ENCODE data around the gene ARFRP1.

ARFRP1 gene

DNA sequence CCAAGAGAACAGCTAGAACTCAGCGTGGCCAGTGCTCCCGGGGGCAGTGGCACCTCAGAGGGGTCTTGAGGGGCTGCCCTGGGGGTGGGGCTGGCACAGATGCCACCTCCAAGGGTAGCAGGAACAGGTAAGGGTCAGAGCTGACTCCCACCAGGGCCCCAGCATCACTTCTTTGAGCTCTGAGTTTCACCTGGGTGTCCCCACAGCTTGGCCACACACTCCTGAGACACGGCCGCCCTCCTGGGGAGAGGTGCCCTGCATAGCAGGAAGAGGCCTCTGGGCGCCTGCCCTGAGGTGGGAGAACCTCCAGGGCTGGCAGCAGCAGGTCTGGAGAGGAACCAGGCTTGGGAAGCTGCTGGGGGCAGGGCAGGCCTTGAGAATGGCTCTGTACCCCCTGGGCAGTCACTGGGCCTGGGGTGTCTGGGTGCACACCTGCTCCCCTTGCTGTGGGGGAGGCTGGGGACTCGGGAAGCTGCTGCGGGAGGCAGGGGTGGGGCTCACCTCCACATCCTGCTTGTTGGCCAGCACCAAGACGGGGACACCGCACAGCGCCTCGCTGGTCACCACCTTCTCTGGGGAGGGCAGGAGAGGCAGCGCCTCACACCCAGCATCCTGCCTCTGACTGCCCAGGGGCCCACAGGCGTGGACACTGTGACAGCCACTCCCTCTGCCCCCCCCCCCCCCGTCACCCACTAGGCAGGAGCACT, 6.3 kb downstream of the ARFRP1 start:
- no peak for DNase-seq

DNA sequence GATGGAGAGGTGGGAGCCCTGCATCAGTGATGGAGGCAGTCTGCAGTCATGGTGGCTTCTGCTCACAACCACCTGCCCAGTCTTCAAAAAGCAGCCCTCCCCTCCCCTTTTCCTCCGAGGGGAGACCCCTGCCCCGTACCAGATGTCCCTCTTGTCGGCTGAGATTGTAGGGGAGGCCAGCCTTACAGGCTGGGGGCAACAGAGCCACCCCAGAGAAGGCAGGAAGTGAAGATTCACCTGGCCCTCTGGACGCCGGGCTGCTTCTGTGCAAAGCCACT, 6.8 kb downstream of the ARFRP1 start:
- DNase-seq, result no peak

DNA sequence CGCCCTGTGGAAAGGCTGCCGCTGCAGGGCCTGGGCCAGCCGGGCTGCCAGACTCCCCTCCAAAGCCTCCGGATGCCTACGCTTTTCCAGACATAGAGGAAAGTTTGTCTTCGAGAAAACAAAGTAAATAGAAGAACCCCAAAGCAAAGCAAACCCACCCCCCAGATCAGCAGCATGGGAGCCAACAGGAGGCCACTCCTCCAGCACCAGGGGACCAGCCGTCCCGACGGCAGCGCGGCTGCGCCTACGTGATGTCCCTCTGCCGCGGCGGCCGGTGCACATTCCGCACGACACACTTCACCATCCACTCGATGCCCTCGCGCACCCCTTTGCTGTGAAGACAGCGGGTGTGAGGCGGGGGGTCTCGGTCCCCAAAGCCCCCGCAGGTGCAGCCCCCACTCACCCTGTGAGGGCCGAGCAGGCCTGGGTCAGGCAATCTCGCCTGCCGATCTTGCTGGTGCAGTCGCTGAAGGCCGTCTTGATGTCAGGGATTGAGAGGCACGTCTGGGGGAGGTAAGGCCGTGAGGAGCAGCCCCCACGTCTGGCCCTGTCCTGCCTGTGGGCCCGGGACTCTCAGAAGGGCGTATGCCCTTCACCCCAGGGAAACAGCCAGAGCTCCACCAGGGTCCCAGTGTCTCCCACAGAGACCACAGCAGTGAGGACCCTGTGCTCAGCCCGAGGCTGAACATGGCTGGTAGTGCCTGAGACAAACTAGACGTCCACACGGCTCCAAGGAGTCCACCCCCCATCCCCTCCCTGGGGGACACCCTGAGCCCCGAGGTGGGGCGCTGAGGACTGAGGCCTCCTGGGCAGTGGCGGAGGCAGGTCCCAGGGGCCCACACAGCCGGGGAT, 7.4 kb downstream of the ARFRP1 start:
- no peak for DNase-seq

DNA sequence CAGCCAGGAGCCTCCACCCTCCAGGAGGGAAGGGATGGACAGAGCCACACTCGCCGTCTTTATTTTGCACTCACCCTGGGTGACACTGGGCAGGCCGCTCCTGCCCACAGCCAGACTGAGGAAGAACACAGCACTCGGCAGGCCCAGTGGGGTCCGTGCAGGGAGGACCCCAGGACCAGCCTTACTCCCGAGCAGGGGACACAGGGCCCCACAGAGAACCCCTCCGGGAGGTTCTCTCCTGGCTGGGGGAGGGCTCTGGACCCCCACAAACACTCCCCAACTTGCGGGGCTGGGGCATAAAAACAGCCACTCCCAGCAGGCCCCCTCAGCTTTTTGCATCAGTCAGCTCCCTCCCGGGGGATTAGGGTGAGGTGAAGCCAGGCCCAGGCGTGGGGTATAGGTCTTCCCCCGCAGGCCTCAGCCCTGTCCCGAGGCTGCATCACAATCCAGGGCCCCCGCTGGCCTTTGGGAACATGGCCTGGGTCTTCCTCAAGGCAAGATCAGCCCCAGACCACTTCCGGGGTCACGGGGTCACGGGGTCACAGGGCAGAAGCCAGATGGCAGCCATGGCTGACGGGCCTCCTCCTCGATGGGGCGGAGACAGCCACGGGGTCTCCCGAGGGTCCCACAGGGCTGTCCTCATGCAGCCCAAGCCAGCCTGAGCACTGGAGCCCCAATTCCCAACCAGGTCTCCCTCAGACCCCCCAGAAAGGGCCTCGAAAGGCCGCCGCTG, 8.1 kb downstream of the ARFRP1 start:
- no peak for DNase-seq

DNA sequence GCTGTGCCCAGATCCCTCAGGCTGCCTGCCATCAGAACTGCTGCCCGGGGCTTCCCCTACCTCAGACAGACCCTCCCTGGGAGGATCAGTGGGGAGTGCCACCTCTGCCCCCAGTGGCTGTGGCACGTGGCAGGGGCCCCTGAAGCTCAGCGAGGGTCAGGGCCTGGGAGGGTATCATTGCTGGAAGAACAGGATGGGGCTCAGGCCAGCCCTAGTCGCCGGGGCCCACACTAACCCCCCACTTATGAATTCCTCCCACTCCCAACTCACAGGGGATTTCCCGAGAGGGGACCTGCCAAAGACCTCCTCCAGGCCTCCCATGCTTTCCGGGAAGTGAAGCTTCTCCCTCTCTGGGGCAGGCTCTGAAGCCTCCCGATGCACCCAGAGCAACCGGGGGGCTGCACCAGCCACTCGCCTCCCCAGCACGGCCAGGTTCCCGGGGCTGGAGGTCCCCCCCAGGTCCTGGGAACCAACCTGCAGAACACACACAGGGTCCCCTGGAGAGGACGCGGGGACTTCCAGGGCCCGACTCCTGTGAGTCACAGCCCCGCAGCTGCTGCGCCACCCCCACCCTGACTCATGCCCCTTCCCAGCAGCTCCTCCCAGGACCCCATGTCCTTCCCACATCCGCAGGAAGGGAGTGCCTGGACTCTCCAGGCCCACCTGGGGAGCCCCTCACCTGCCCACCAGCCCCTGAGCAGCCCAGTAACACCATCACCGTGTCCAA, 8.9 kb downstream of the ARFRP1 start:
- peak; percentile 87 for DNase-seq

DNA sequence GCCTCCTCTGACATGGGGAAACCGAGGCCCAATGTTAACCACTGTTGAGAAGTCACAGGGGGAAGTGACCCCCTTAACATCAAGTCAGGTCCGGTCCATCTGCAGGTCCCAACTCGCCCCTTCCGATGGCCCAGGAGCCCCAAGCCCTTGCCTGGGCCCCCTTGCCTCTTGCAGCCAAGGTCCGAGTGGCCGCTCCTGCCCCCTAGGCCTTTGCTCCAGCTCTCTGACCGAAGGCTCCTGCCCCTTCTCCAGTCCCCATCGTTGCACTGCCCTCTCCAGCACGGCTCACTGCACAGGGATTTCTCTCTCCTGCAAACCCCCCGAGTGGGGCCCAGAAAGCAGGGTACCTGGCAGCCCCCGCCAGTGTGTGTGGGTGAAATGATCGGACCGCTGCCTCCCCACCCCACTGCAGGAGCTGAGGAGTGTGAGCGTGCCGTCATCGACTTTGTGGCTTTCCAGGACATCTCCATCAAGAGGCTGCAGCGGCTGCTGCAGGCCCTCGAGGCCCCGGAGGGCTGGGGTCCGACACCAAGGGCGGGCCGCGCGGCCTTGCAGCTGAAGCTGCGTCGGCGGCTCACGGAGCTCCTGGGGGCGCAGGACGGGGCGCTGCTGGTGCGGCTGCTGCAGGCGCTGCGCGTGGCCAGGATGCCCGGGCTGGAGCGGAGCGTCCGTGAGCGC, 9.8 kb downstream of the ARFRP1 start:
- DNase-seq, result no peak

DNA sequence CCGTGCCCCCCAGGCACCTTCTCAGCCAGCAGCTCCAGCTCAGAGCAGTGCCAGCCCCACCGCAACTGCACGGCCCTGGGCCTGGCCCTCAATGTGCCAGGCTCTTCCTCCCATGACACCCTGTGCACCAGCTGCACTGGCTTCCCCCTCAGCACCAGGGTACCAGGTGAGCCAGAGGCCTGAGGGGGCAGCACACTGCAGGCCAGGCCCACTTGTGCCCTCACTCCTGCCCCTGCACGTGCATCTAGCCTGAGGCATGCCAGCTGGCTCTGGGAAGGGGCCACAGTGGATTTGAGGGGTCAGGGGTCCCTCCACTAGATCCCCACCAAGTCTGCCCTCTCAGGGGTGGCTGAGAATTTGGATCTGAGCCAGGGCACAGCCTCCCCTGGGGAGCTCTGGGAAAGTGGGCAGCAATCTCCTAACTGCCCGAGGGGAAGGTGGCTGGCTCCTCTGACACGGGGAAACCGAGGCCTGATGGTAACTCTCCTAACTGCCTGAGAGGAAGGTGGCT, 10.4 kb downstream of the ARFRP1 start:
- no peak for DNase-seq

DNA sequence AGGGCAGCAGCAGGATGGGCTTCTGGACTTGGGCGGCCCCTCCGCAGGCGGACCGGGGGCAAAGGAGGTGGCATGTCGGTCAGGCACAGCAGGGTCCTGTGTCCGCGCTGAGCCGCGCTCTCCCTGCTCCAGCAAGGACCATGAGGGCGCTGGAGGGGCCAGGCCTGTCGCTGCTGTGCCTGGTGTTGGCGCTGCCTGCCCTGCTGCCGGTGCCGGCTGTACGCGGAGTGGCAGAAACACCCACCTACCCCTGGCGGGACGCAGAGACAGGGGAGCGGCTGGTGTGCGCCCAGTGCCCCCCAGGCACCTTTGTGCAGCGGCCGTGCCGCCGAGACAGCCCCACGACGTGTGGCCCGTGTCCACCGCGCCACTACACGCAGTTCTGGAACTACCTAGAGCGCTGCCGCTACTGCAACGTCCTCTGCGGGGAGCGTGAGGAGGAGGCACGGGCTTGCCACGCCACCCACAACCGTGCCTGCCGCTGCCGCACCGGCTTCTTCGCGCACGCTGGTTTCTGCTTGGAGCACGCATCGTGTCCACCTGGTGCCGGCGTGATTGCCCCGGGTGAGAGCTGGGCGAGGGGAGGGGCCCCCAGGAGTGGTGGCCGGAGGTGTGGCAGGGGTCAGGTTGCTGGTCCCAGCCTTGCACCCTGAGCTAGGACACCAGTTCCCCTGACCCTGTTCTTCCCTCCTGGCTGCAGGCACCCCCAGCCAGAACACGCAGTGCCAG, 11.0 kb downstream of the ARFRP1 start, which contains the start of gene TNFRSF6B:
Gene TNFRSF6B (plus strand): TSS at position 25 of the 729 bp plus-strand sequence. CDS start 116 bp downstream, at position 141.
- no peak for DNase-seq

DNA sequence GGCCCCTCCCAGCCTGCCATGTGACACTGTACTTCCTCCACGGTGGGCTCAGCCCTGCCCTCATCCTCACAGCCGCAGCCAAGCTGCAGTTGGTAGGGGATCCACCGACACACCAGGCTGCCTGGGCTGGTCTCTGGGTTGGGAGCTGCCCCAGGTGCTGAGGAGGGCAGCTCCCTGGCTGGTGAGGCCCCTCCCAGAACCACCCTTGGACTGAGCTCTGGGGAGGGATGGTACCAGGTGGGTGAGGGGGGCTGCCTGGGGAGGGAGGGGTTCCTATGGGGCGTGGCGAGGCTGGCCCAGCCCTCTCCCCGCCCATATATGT, 11.5 kb downstream of the ARFRP1 start:
- peak; percentile 16 for DNase-seq

DNA sequence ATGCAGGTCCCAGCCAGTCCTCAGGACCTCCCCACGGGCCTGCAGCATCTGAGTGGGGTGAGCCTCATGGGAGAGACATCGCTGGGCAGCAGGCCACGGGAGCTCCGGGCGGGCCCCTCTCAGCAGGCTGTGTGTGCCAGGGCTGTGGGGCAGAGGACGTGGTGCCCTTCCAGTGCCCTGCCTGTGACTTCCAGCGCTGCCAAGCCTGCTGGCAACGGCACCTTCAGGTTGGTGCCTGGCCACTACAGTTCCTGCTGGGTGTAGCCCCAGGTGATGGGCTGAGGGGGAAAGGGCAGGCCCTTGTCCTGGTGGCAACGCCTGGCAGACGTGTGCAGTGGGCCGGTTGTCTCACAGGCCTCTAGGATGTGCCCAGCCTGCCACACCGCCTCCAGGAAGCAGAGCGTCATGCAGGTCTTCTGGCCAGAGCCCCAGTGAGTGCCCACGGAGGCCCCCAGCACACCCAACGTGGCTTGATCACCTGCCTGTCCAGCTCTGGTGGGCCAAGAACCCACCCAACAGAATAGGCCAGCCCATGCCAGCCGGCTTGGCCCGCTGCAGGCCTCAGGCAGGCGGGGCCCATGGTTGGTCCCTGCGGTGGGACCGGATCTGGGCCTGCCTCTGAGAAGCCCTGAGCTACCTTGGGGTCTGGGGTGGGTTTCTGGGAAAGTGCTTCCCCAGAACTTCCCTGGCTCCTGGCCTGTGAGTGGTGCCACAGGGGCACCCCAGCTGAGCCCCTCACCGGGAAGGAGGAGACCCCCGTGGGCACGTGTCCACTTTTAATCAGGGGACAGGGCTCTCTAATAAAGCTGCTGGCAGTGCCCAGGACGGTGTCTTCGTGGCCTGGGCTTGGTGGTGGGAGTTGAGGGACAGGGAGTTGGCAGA, 12.1 kb downstream of the ARFRP1 start:
- no peak for DNase-seq

DNA sequence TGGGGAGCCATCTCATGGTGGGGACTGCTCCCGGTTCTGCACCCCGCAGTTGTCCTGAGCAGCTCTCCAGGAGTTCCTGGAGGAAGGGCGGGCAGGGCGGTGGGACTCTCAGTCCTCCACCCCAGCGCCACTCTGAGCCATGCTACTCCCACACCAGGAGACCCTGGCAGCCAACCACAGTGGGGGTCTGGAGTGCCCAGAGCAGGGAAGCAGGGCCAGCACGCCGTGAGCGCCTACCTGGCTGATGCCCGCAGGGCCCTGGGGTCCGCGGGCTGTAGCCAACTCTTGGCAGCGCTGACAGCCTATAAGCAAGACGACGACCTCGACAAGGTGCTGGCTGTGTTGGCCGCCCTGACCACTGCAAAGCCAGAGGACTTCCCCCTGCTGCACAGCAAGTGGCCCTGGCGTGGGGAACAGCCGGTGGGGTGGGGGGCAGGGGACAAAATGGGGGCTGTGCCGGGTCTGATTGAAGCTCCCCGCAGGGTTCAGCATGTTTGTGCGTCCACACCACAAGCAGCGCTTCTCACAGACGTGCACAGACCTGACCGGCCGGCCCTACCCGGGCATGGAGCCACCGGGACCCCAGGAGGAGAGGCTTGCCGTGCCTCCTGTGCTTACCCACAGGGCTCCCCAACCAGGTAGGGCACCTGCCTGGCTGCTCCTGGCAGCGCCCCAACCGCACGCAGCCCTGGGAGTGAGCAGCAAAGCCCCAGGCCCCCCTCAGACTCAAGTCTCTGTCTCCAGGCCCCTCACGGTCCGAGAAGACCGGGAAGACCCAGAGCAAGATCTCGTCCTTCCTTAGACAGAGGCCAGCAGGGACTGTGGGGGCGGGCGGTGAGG, 13.0 kb downstream of the ARFRP1 start:
- DNase-seq, result no peak

DNA sequence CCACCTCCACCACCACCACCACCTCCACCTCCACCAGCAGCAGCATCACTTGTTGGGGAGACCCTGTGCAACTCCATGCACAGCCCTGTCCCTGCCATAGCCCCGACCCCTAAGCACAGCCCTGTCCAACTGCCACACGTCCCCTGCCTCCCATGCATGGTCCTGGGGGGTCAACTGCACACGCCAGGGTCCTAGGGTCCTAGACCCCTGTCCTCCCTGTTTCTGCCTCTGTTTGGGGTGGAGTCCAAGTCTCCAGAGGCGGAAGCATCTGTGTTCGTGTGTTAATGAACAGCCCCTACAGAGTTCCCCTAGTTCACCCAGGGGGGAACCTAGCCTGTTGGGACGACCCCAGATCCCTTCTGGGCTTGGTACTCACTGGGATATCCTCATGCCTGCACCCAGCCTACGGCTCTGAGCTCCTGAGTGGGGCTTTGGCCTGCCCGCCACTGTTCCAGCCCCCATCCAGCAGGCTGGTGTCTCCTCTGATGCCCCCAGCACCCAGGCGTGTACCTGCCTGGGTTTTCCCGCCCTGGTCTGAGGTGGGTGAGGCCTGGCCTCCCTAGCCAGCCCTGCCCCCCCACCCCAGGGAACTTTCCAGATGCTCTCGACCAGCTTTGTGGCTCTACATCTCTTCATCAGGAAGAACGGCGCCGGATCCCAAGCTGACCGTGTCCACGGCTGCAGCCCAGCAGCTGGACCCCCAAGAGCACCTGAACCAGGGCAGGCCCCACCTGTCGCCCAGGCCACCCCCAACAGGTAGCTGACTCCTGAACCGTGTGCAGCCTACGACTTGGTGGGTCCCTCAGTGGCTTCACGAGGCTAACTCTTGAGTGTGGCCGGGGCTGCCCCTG, 13.8 kb downstream of the ARFRP1 start:
- DNase-seq, result no peak

DNA sequence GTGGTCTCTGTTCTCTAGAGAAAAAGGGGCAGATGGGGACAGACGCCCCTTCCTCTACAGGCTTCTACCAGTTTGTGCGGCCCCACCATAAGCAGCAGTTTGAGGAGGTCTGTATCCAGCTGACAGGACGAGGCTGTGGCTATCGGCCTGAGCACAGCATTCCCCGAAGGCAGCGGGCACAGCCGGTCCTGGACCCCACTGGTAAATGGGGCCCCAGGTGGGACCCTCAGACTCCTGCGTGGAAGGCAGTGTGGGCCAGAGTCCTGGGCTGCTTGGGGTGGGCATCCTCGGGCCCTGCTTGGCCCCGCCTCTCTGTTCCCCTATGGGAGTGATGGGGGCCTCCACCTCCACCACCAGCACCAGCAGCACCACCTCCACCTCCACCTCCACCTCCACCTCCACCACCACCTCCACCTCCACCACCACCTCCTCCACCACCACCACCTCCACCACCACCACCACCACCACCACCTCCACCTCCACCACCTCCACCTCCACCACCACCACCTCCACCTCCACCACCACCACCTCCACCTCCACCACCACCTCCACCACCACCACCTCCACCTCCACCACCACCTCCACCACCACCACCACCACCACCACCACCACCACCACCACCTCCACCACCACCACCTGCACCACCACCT, 14.6 kb downstream of the ARFRP1 start:
- no peak for DNase-seq

DNA sequence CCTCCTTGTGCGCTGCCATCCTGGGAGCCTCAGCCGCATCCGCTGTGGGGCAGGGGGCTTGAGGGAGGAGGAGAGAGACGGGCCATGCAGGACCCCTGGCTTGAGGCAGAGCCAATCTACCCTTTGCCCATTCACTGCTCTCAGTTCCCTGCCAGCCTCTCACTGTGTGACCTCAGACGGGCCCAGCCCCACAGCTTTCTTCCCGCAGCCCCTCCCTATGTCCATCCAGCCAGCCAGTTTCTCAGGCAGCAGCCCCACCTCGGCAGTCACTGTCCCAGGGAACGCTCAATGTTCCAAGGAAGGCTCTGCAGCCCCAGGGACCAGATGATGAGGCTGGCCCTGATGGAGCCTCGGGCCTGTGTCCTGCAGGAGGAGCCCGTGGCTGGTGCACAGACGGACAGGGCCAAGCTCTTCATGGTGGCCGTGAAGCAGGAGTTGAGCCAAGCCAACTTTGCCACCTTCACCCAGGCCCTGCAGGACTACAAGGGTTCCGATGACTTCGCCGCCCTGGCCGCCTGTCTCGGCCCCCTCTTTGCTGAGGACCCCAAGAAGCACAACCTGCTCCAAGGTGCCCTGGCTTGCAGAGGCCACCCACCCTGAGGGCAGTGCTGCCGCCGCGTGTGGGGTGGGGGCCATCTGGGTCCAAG, 15.2 kb downstream of the ARFRP1 start:
- no peak for DNase-seq

DNA sequence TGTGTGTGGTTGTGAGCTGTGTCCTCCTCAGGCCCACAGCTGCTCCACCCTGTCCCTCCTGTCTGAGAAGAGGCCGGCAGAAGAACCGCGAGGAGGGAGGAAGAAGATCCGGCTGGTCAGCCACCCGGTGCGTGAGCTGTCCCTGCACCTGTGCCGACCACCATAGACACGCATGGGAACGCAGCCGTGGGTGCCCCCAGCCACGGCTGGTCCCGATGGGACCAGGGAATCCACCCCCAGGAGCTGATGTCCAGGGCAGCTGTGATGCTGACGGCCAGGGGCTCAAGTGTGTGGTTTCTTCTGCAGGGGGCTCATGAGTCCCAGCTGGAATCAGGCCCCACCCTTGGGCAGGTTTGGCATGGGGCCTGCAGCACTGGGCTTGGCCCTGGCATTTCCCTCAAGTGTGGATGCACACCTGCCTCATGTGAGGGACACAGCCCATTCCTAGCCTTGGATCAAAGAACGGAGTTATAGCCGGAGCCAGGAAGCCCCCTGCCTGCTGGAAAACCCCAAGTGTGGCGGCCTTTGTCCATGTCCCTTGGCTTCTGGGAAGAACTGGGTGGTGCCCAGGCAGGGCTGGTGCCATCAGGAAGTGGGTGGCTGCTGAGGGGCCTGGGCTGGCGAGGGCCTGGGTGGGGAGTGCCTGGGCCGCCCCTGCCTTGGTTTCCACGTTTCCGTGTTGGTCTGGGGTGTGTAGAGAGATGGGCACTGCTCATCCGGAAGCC, 15.9 kb downstream of the ARFRP1 start:
- DNase-seq, result no peak

DNA sequence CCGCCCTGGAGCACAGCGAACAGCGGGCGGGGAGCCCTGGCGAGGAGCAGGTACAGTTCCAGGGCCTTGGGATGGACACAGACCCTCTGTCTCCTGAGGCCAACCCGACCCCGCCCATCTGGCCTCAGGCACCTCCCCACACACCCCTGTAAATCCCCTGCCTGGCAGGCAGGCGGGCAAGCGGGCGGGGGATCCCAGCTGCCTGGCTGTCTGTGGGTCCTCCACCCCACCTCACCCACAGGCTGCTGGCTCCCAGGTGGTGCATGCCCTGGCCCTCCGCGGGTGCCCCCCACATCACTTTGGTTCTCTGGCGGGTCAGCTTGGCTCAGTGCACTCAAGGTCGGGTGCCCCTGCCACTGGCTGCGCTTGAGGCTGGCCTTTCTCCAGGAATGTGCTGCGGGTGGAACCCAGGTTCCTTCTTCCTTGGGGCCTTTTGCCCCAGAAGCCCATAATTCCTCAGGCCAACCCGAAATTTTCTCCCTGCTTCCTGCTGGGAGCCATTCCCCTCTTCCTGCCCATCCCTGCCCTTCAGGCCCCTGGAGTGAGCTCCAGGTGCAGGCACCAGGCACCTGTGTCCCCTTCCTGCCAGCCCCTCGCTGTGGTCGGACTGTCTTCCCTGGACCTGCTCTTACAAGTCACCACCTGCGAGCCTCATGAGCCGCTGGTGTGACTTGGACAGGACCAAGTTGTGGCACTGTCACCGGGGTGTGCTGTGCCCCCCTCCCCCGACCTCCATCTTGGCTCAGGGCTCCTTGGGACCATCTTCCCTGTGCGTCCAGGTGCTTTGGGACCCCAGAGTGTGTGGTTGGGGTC, 16.7 kb downstream of the ARFRP1 start:
- DNase-seq, result no peak
